Measurements from ENCODE around the gene CCDC169. TPM values are rescaled to one million over a fixed set of nuclear protein-coding genes. Genes with fewer than 3 reads are reported as not detected.

The CCDC169 gene
- total RNA-seq, 1 donor from 2014 or later = 3.2 TPM

DNA sequence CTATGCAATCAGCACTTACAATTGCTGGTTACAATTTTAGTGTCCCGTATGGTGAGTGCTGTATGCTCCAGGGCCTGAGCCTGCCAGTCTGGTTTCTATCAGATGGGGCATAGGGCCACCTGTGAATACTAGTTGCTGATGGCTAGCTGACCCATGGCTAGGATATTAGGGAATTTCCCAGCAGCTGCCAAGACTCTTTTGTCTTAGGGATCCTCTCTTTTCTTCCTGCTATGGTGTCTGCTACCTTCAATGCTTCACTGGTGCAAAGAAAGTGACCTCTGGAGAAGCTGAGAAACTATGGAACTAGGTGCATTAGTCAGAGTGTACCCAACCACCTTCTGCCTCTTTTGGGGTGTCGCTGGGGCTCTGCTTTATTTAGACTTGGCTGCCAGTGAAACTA is 11.6 kb downstream of the CCDC169 start:
- no peak overlapping the region for H3K4me3 ChIP-seq (ENCODE audit: low read depth, low read length)
- TF ChIP-seq, protein P1, sequence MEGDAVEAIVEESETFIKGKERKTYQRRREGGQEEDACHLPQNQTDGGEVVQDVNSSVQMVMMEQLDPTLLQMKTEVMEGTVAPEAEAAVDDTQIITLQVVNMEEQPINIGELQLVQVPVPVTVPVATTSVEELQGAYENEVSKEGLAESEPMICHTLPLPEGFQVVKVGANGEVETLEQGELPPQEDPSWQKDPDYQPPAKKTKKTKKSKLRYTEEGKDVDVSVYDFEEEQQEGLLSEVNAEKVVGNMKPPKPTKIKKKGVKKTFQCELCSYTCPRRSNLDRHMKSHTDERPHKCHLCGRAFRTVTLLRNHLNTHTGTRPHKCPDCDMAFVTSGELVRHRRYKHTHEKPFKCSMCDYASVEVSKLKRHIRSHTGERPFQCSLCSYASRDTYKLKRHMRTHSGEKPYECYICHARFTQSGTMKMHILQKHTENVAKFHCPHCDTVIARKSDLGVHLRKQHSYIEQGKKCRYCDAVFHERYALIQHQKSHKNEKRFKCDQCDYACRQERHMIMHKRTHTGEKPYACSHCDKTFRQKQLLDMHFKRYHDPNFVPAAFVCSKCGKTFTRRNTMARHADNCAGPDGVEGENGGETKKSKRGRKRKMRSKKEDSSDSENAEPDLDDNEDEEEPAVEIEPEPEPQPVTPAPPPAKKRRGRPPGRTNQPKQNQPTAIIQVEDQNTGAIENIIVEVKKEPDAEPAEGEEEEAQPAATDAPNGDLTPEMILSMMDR (conservative IDR thresholded peaks at IDR 0.05; ENCODE audit: low read depth, low read length) = no peak
- no peak for DNase-seq (ENCODE audit: low read depth)

DNA sequence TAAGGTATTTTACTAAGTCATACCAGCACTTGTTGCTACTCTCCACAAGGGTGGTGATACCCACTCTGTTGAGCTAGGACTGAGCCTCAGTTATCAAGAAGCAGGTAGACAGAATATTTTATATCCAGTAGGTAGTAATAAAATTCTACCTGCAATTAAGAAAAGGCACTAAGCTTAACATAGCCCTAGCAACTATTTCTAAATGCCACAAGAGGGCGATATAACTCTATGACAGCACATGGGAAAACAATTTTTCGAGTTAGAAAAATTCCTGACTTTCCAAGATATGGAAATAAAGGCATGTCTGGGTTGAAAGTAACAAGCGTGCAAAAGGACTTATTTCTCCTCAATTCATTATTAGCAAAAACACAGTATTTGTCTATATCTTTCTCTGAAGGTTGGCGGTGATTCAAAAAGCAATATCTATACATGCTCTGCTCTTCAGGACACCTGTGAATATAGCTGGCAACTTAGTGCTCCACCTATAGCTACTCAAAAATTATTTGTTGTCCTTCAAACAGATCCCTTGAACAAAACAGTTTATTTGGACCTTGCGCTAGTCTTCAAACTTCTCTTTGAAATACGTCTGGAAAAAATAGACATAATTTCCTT is 14.7 kb downstream of the CCDC169 start:
- TF ChIP-seq, protein P1 (conservative IDR thresholded peaks at IDR 0.05; ENCODE audit: low read depth, low read length) = peak; percentile 84
- no peak overlapping the region for H3K4me3 ChIP-seq (ENCODE audit: low read depth, low read length)
- no peak for DNase-seq (ENCODE audit: low read depth)

DNA sequence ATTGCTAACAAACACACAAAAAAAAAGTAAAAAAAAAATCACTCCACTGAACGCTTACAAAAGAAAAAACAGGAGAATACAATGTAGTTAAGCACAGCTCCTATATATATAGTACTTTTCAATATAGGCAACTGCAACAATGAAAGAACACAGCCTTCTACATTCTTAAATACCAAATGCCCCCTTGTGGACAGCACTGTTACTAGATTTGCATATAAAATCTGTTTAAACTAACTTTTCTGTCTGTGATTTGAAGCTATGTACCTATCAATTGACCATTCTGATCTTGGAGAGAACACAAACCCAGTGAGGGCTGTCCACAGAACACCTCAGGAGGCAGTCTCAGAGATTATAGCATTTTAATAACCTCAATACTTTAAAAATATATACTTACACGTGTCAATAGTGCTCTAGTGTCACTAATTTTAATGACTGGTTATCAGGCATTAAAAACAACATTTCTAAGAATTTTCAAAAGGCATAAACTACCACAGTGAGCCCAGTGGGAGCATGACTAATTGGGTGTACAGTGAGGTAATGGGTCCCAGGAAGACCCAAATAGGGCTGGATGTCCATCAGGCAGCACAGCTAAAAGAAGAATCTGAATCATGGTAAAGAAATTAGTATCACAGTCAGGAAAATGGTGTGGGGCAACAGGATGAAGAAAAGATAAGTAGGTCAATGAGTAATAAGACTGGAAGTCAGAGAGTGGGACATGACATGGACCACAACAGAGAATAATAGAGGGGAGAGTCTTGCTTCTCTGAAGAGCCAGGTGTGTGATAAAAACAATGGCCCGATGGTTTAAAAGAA is 22.2 kb downstream of the CCDC169 start:
- DNase-seq (ENCODE audit: low read depth) = no peak
- TF ChIP-seq, protein P1 (conservative IDR thresholded peaks at IDR 0.05; ENCODE audit: low read depth, low read length) = peak; percentile 61

DNA sequence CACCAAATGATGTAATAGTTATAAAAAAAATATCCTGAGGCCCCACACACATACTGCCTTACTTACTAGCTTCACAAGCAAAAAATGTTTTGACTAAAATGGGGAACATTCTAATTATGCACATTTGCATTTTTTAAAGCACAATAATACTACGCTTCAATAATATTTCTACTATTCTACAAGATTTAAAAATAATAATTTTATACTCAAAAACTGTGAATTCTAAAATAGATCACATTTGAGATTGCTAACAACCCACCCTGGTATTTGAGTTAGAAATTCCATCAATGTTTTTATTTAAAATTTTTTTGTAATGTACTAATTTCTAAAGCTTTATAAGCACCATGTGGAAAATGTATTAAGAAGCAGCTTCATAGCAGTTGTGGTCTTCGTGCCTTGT is 24.2 kb downstream of the CCDC169 start:
- H3K4me3 ChIP-seq (ENCODE audit: low read depth, low read length) = no peak overlapping the region
- TF ChIP-seq, protein P1 (conservative IDR thresholded peaks at IDR 0.05; ENCODE audit: low read depth, low read length) = no peak
- no peak for DNase-seq (ENCODE audit: low read depth)

More for the DNA sequence above, 22.2 kb downstream of the CCDC169 start:
- no peak overlapping the region for H3K4me3 ChIP-seq (ENCODE audit: low read depth, low read length)

DNA sequence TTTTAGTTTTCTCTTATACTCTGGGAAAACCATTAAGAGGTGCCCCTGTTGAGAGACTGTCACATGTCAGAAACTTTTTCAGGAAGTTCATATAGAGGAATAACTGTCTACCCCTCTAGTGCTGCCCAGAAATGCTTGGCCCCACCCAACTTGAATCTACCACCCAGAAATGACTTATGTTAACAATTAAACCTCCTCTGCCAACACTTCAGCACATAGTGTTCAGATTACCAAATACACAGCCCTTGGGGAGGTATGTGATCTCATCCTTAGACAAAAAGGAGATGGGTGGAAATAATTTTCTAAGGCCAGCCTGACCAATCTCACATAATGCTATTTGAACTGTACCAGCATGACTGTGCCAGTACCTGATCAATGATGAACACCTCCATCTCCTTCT is 35.6 kb downstream of the CCDC169 start:
- H3K4me3 ChIP-seq (ENCODE audit: low read depth, low read length) = no peak overlapping the region
- TF ChIP-seq, protein P1 (conservative IDR thresholded peaks at IDR 0.05; ENCODE audit: low read depth, low read length) = no peak
- DNase-seq (ENCODE audit: low read depth) = no peak

DNA sequence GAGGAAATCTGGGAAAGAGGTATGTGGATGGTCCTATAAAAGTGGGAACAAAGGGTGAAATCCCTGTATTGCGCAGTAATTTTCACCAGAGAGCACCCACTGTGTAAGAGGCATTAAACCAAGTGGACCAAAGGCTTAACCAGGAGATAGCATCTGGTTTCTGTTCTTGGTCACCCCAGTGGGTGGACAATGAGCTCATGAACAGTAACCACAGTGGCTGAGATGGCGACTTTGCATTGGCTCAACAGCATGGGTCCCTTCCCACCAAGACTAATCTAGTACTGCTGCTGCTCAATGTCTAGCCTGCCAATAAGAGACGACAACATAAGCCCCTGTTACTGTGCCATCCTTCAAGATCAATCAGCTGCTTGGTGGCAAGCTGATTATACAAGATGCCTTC is 36.6 kb downstream of the CCDC169 start:
- TF ChIP-seq, protein P1 (conservative IDR thresholded peaks at IDR 0.05; ENCODE audit: low read depth, low read length) = no peak
- H3K4me3 ChIP-seq (ENCODE audit: low read depth, low read length) = no peak overlapping the region
- no peak for DNase-seq (ENCODE audit: low read depth)
